Choroid plexus epithelial cell (primary cell): ENCODE results near the gene PLAGL1.

ENCODE experiments used
- DNase-seq: peaks from one replicate; pipeline ENCODE4 v3.0.0-alpha.2; 2010; ENCODE audit warnings: low read depth
- H3K4me3 ChIP-seq: 2 replicates; pipeline ENCODE4 v1.5.1; 2011; ENCODE audit warnings: low read depth, mild to moderate bottlenecking, control low read depth, low read length, moderate library complexity
- CTCF ChIP-seq: conservative IDR thresholded peaks from 2 replicates; pipeline ENCODE4 v1.5.1; 2011; ENCODE audit warnings: low read depth, mild to moderate bottlenecking, control low read depth, inconsistent platforms, low read length, moderate library complexity

Gene PLAGL1

GRCh38 chr6:143986463-143987065, 21.5 kb downstream of the PLAGL1 start:
- DNase-seq: no peak
- TF ChIP-seq CTCF: no peak
- no peak overlapping the region for H3K4me3 ChIP-seq

GRCh38 chr6:143984666-143985065, 23.4 kb downstream of the PLAGL1 start:
- H3K4me3 ChIP-seq: no peak overlapping the region
- no peak for TF ChIP-seq CTCF
- no peak for DNase-seq

- no peak for TF ChIP-seq CTCF
- H3K4me3 ChIP-seq: no peak overlapping the region
- no peak for DNase-seq
These were observed 25.1 kb downstream of the PLAGL1 start for GRCh38 chr6:143982968-143983367.

DNA sequence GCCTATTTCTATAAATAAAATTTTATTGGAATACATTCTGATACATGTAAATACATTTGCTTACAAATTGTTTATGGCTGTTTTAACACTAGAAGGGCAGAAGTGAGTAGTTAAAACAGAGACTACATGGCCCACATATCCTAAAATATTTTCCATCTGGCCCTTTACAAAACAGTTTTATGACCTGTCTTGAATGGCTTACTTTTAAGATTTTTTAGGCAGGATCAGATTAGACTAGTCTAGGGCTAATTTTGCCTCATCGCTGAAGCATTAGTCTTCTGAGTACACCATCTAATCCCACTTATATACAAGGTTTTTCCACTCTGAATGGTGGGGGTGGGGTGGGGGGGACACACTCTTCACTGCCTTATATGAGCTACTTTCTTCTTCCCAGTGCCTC, 27.1 kb downstream of the PLAGL1 start:
- no peak for TF ChIP-seq CTCF
- no peak overlapping the region for H3K4me3 ChIP-seq
- no peak for DNase-seq

GRCh38 chr6:143976806-143977349, 31.2 kb downstream of the PLAGL1 start:
- no peak for TF ChIP-seq CTCF
- DNase-seq: no peak
- no peak overlapping the region for H3K4me3 ChIP-seq

GRCh38 chr6:143974089-143974488, 34.0 kb downstream of the PLAGL1 start:
- no peak overlapping the region for H3K4me3 ChIP-seq
- no peak for DNase-seq
- TF ChIP-seq CTCF: no peak
